Suprapubic skin (tissue), 4 donors: ENCODE data around the gene SAMD4A. TPM values are rescaled to one million over a fixed set of nuclear protein-coding genes. Genes with fewer than 3 reads are reported as not detected.

Experiments
- DNase-seq, 2 donors: peaks; one replicate each; pipeline ENCODE4 v3.0.0-alpha.2; 2019; ENCODE audit warnings: low spot score in 2 of 2
- H3K27ac ChIP-seq: fragments of 200-600 bp; sonication (generic); one replicate; pipeline ENCODE4 v1.5.1; 2019
- H3K27me3 ChIP-seq: fragments of 200-600 bp; sonication (generic); one replicate; pipeline ENCODE4 v1.5.1; 2019
- H3K36me3 ChIP-seq: fragments of 200-600 bp; sonication (generic); one replicate; pipeline ENCODE4 v1.5.1; 2019
- H3K4me1 ChIP-seq: fragments of 200-600 bp; sonication (generic); one replicate; pipeline ENCODE4 v1.5.1; 2019
- H3K4me3 ChIP-seq: fragments of 200-600 bp; sonication (generic); one replicate; pipeline ENCODE4 v1.5.1; 2019; ENCODE audit warnings: mild to moderate bottlenecking
- H3K9me3 ChIP-seq: fragments of 200-600 bp; sonication (generic); one replicate; pipeline ENCODE4 v1.5.1; 2019
- CTCF ChIP-seq, 2 donors: fragments of 200-600 bp in 1 of 2; fragments of 450-650 bp in 1 of 2; sonication (generic) in 1 of 2; IDR thresholded peaks; one replicate each; pipeline ENCODE4 v1.5.1; 2016 to 2019; ENCODE audit warnings: antibody characterized with exemption in 2 of 2, mild to moderate bottlenecking in 1 of 2, moderate library complexity in 1 of 2
- EP300 ChIP-seq: sonication (generic); formaldehyde crosslinking; IDR thresholded peaks from one replicate; pipeline ENCODE4 v1.6.1; 2017; ENCODE audit warnings: antibody characterized with exemption
- POLR2A ChIP-seq, 2 donors: fragments of 450-650 bp; IDR thresholded peaks; one replicate each; pipeline ENCODE4 v1.6.1; 2017; ENCODE audit warnings: antibody characterized with exemption in 2 of 2, mild to moderate bottlenecking in 2 of 2, moderate library complexity in 2 of 2
- POLR2AphosphoS5 ChIP-seq, 3 donors: sonication (generic); formaldehyde crosslinking; IDR thresholded peaks; one replicate each; pipeline ENCODE4 v1.6.1; 2017; ENCODE audit warnings: antibody characterized with exemption in 3 of 3
- WGBS: methylation state at CpG from one replicate; pipeline ENCODE4 v1.1.5; 2018; 5-methylcytosine and 5-hydroxymethylcytosine counted together
- total RNA-seq, 4 donors: library from RNA; depleted of rRNA; stranded (reverse); fragments of >200 nt; gene quantifications; one replicate each; pipeline ENCODE4 v1.1.0, GENCODE V29; 2016

Gene SAMD4A
- total RNA-seq, 4 donors from 2014 or later, result 7.7 to 26.6 (median 9.7) TPM

DNA sequence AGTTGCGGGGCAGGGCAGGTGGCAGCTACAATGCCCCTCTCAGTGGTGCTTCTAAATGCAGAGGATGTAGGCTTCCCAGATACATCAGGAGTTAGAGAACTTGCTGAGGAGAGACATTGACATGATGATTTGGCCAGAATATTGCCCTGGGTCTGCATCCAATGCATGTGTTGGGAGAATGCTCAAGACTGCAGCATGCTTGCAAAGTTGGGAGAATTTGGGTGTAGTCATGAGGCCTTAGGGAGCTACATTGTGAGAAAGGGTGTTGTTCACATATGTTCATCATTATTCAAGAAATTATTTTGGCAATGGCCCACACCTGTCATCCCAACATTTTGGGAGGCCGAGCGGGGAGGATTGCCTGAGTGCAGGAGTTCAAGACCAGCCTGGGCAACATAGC is 149.9 kb downstream of the SAMD4A start:
- 91% methylated on average over 3 of the region's 3 CpGs for WGBS
- H3K27me3 ChIP-seq, result no peaks in the 10 kb centered on the region
- H3K9me3 ChIP-seq, result no peaks in the 10 kb centered on the region
- no peak for DNase-seq
- no peak overlapping the region for H3K27ac ChIP-seq
- no peaks in the 10 kb centered on the region for H3K36me3 ChIP-seq
- no peak overlapping the region for H3K4me3 ChIP-seq
- TF ChIP-seq EP300 (no peak), CTCF (IDR thresholded peaks at IDR 0.05) (no peak), POLR2A (IDR thresholded peaks at IDR 0.05) (no peak), POLR2AphosphoS5 (IDR thresholded peaks at IDR 0.05) (no peak)
- peaks cover 22% of the 10 kb centered on the region for H3K4me1 ChIP-seq

DNA sequence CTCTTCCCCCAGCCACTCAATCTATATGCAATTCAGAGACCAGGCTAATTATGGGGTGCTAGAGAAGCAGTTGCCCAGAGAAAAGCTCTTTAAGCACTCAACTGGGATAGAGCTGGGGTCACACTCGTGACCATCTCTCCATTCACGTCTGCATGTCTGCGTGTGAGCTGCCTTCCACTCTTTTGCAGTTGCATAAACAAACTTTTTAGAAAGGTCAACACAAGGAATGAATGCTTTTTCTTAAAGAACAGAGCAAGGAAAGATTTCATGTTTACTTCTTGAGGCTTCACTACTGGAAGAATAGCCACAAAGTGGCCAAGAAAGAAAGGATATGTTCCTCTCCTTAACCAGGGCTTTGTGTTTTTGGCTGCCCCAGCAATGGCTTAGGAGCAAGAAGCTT is 151.1 kb downstream of the SAMD4A start:
- H3K9me3 ChIP-seq, result no peaks in the 10 kb centered on the region
- 75% methylated on average over 3 of the region's 3 CpGs for WGBS

GRCh38 chr14:54719406-54719805 is 152.5 kb downstream of the SAMD4A start:
- H3K4me1 ChIP-seq, result peaks cover 5% of the 10 kb centered on the region
- no peak for DNase-seq
- no peak overlapping the region for H3K4me3 ChIP-seq
- H3K27me3 ChIP-seq, result no peaks in the 10 kb centered on the region
- H3K36me3 ChIP-seq, result no peaks in the 10 kb centered on the region
- no peaks in the 10 kb centered on the region for H3K9me3 ChIP-seq
- 91% methylated on average over 4 of the region's 4 CpGs for WGBS
- H3K27ac ChIP-seq, result no peak overlapping the region
- no peak for TF ChIP-seq POLR2A (IDR thresholded peaks at IDR 0.05)
- TF ChIP-seq POLR2AphosphoS5 (IDR thresholded peaks at IDR 0.05), result no peak
- no peak for TF ChIP-seq CTCF (IDR thresholded peaks at IDR 0.05)
- no peak for TF ChIP-seq EP300

More for the DNA sequence above, 151.1 kb downstream of the SAMD4A start:
- Histone ChIP-seq H3K4me1 (peaks cover 10% of the 10 kb centered on the region), H3K36me3 (no peaks in the 10 kb centered on the region), H3K4me3 (no peak overlapping the region), H3K27me3 (no peaks in the 10 kb centered on the region), H3K27ac (no peak overlapping the region)
- TF ChIP-seq POLR2A (IDR thresholded peaks at IDR 0.05), result no peak
- TF ChIP-seq EP300, result no peak
- no peak for TF ChIP-seq POLR2AphosphoS5 (IDR thresholded peaks at IDR 0.05)
- no peak for TF ChIP-seq CTCF (IDR thresholded peaks at IDR 0.05)
- DNase-seq, result no peak

DNA sequence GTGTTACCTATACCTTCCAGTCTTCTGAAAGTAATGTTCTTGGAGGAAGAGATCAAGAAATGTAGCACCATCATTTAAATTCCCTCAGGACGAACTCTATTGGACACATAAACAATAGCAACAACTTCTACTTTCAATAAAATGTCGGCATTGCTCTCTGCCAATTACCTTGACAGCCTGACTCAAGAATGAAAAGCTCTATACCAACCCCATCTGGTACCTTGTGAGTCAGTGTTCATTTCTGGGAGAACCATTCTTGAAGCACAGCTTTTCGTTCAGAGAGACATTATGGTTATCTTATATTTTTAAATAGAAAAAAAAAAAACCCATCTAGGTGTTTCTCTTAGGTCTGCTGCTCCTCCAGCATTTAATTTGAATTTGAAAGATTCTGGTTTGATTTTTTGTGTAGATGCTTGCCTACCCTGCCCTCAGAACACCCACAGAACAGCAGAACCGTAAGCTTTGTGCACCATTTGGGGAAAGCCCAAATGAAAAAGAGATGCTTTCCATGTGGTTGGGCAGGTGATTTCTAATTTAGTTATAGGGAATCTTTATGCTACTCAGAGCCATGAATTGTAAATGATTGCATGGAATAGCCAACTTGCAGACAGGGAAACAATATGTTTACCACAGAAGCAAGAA is 156.0 kb downstream of the SAMD4A start:
- Histone ChIP-seq H3K9me3 (no peaks in the 10 kb centered on the region), H3K27ac (no peak overlapping the region), H3K4me1 (no peaks in the 10 kb centered on the region), H3K27me3 (no peaks in the 10 kb centered on the region), H3K4me3 (no peak overlapping the region), H3K36me3 (no peaks in the 10 kb centered on the region)
- TF ChIP-seq CTCF (IDR thresholded peaks at IDR 0.05) (no peak), POLR2AphosphoS5 (IDR thresholded peaks at IDR 0.05) (no peak), POLR2A (IDR thresholded peaks at IDR 0.05) (no peak), EP300 (no peak)
- DNase-seq, result no peak
- 77% methylated on average over 4 of the region's 4 CpGs for WGBS

DNA sequence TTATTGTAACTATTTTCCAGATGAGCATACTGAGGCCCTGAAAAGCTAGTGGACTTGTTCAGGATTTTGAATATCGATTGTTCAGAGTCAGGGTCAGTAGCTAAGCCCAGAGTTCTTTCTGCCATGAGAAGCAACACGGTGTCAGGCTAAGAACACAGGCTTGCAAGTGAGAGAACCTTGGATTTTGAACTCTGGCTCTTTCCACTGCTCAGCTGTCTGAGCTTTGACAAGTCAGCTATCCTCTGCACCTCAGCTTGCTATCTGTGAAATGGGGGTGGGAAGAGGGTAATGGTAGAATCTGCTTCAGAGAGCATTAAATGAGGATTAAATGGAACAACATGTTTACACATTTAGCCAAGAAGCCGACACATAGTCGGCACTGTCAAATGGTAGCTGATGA is 157.2 kb downstream of the SAMD4A start:
- no peak overlapping the region for H3K27ac ChIP-seq
- no peaks in the 10 kb centered on the region for H3K27me3 ChIP-seq
- H3K36me3 ChIP-seq, result no peaks in the 10 kb centered on the region
- 62% methylated on average over 4 of the region's 4 CpGs for WGBS
- peaks cover 2% of the 10 kb centered on the region for H3K4me1 ChIP-seq
- no peak for DNase-seq
- TF ChIP-seq POLR2AphosphoS5 (IDR thresholded peaks at IDR 0.05), result no peak
- H3K9me3 ChIP-seq, result no peaks in the 10 kb centered on the region
- no peak overlapping the region for H3K4me3 ChIP-seq
